ENCODE data around the gene LST1. TPM values are rescaled to one million over a fixed set of nuclear protein-coding genes. Genes with fewer than 3 reads are reported as not detected.

The LST1 gene
- total RNA-seq, 1 experiment from 2014 or later, result not detected

- Histone ChIP-seq H3K9me2 (replicated peaks; ENCODE audit: low read length) (no peaks in the 10 kb centered on the region), H2AFZ (ENCODE audit: low read length) (no peak within 1 kb of the TSS), H3K27me3 (ENCODE audit: low read length) (no peaks in the 10 kb centered on the region), H3K36me3 (ENCODE audit: low read depth, low read length) (no peaks in the 10 kb centered on the region), H3F3A (ENCODE audit: low read length, unreplicated experiment) (no peaks in the 10 kb centered on the region), H3K79me2 (ENCODE audit: low read length) (no peaks in the 10 kb centered on the region), H3K4me2 (ENCODE audit: low read length) (no peak within 1 kb of the TSS), H3K27ac (ENCODE audit: low read length) (no peak within 1 kb of the TSS), H3K4me3 (ENCODE audit: low read length) (no peak within 1 kb of the TSS), H3K9ac (ENCODE audit: low read length) (no peak within 1 kb of the TSS), H3K9me3 (ENCODE audit: low read length) (no peaks in the 10 kb centered on the region), H4K20me1 (ENCODE audit: low read length) (no peaks in the 10 kb centered on the region), H3K4me1 (ENCODE audit: insufficient read depth, low read length) (no peaks in the 10 kb centered on the region)
- no TSS peak for BruUV-seq (replicated peaks)
- ATAC-seq (no peak), DNase-seq (no peak)
- POLR2A ChIA-PET (ENCODE audit: unreplicated experiment), result no interaction called here
- CTCF ChIA-PET, result no interaction called here
- TF ChIP-seq EZH2phosphoT487 (IDR thresholded peaks at IDR 0.05; ENCODE audit: borderline replicate concordance, low read length) (no peak), EZH2 (IDR thresholded peaks at IDR 0.05; ENCODE audit: low read length, unreplicated experiment) (no peak), CTCF (conservative IDR thresholded peaks at IDR 0.05; ENCODE audit: low read depth, low read length) (no peak)
- intact Hi-C loops (cut with micrococcal nuclease), result no loop called here
Observed at GRCh38 chr6:31572041-31572911, 13.8 kb upstream of the LST1 start, which contains the start of gene LTA. TSS of gene LTA (plus strand) at chr6:31572289. CDS start at chr6:31572743, 454 bp downstream.

DNA sequence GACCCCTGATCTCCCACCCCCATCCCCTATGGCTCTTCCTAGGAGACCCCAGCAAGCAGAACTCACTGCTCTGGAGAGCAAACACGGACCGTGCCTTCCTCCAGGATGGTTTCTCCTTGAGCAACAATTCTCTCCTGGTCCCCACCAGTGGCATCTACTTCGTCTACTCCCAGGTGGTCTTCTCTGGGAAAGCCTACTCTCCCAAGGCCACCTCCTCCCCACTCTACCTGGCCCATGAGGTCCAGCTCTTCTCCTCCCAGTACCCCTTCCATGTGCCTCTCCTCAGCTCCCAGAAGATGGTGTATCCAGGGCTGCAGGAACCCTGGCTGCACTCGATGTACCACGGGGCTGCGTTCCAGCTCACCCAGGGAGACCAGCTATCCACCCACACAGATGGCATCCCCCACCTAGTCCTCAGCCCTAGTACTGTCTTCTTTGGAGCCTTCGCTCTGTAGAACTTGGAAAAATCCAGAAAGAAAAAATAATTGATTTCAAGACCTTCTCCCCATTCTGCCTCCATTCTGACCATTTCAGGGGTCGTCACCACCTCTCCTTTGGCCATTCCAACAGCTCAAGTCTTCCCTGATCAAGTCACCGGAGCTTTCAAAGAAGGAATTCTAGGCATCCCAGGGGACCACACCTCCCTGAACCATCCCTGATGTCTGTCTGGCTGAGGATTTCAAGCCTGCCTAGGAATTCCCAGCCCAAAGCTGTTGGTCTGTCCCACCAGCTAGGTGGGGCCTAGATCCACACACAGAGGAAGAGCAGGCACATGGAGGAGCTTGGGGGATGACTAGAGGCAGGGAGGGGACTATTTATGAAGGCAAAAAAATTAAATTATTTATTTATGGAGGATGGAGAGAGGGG, 12.6 kb upstream of the LST1 start:
- H3K4me1 ChIP-seq (ENCODE audit: insufficient read depth, low read length), result 0 out of 2 replicates have a peak, but pooled peaks cover 5% of the 10 kb centered on the region
- BruUV-seq (replicated peaks), result no TSS peak
- POLR2A ChIA-PET (ENCODE audit: unreplicated experiment), result no interaction called here
- no peaks in the 10 kb centered on the region for H3K36me3 ChIP-seq (ENCODE audit: low read depth, low read length)
- TF ChIP-seq EZH2phosphoT487 (IDR thresholded peaks at IDR 0.05; ENCODE audit: borderline replicate concordance, low read length) (no peak), EZH2 (IDR thresholded peaks at IDR 0.05; ENCODE audit: low read length, unreplicated experiment) (no peak), CTCF (conservative IDR thresholded peaks at IDR 0.05; ENCODE audit: low read depth, low read length) (no peak)
- intact Hi-C loops (cut with micrococcal nuclease), result no loop called here
- no peak overlapping the region for H2AFZ ChIP-seq (ENCODE audit: low read length)
- CTCF ChIA-PET, result no interaction called here
- H3K9me2 ChIP-seq (replicated peaks; ENCODE audit: low read length), result no peaks in the 10 kb centered on the region
- ATAC-seq (no peak), DNase-seq (no peak)
- H3K9me3 ChIP-seq (ENCODE audit: low read length), result no peaks in the 10 kb centered on the region
- no peak overlapping the region for H3K9ac ChIP-seq (ENCODE audit: low read length)
- H3K79me2 ChIP-seq (ENCODE audit: low read length), result no peaks in the 10 kb centered on the region
- H3K27ac ChIP-seq (ENCODE audit: low read length), result no peak overlapping the region
- no peak overlapping the region for H3K4me3 ChIP-seq (ENCODE audit: low read length)
- no peaks in the 10 kb centered on the region for H4K20me1 ChIP-seq (ENCODE audit: low read length)
- no peaks in the 10 kb centered on the region for H3K27me3 ChIP-seq (ENCODE audit: low read length)
- H3K4me2 ChIP-seq (ENCODE audit: low read length), result no peak overlapping the region
- H3F3A ChIP-seq (ENCODE audit: low read length, unreplicated experiment), result no peaks in the 10 kb centered on the region

Data from PC-3 (cell line).